HEK293 (cell line): Measurements from ENCODE around the gene CERS5.
"Not testable (repeated sequence)": the region's sequence is repeated elsewhere in the genome, so short reads cannot be mapped to it uniquely, and the experiment has no call there.

Experiments
- CTCF ChIA-PET: fragments of 350-600 bp; formaldehyde crosslinking; extraction: SDS; loops from one replicate; lab custom pipeline; 2021; ENCODE audit warnings: antibody characterized with exemption; lab: Yijun Ruan, JAX
- POLR2A ChIA-PET: fragments of 300-600 bp; formaldehyde crosslinking; extraction: SDS; loops from one replicate; lab custom pipeline; 2020; ENCODE audit warnings: antibody characterized with exemption, inconsistent platforms; lab: Yijun Ruan, JAX
- H3K27ac ChIP-seq: fragments of 200-500 bp; sonication (Bioruptor generic); 2 replicates; pipeline ENCODE4 v1.5.1; 2014; ENCODE audit warnings: low read depth, low read length, control low read depth, inconsistent platforms; ENCODE audit errors: extremely low read depth
- H3K36me3 ChIP-seq, 2 experiments: fragments of 200-500 bp in 1 of 2; sonication (Bioruptor generic) in 1 of 2; 1 replicate in 1 of 2; 2 replicates in 1 of 2; pipeline ENCODE4 v1.5.1; 2014 to 2017; ENCODE audit warnings: inconsistent platforms in 2 of 2, low read length in 2 of 2; ENCODE audit not compliant: control insufficient read depth in 2 of 2, insufficient read depth in 1 of 2
- H3K4me1 ChIP-seq: fragments of 200-500 bp; sonication (Bioruptor generic); 2 replicates; pipeline ENCODE4 v1.5.1; 2014; ENCODE audit warnings: mild to moderate bottlenecking, low read length, inconsistent platforms; ENCODE audit not compliant: control insufficient read depth, insufficient read depth
- H3K4me3 ChIP-seq: 2 replicates; pipeline ENCODE4 v1.5.1; 2011; ENCODE audit warnings: low read depth, mild to moderate bottlenecking, control low read depth, low read length, moderate library complexity
- H3K9me3 ChIP-seq: fragments of 200-500 bp; sonication (Bioruptor generic); 2 replicates; pipeline ENCODE4 v1.5.1; 2014; ENCODE audit warnings: low read depth, low read length, inconsistent platforms; ENCODE audit not compliant: control insufficient read depth, insufficient read depth
- BCL11A ChIP-seq: fragments of 450-650 bp; formaldehyde crosslinking; IDR thresholded peaks from 2 replicates; pipeline ENCODE4 v1.5.1; 2016; ENCODE audit warnings: low read depth, missing biosample characterization, missing genetic modification characterization
- GLI4 ChIP-seq: fragments of 450-650 bp; formaldehyde crosslinking; IDR thresholded peaks from 2 replicates; pipeline ENCODE4 v1.5.1; 2016; ENCODE audit warnings: missing biosample characterization, missing genetic modification characterization
- KLF16 ChIP-seq: fragments of 450-650 bp; formaldehyde crosslinking; IDR thresholded peaks from 2 replicates; pipeline ENCODE4 v1.5.1; 2017; ENCODE audit warnings: missing biosample characterization, missing genetic modification characterization
- SALL2 ChIP-seq: fragments of 450-650 bp; formaldehyde crosslinking; IDR thresholded peaks from 2 replicates; pipeline ENCODE4 v1.5.0; 2017; ENCODE audit warnings: missing biosample characterization, mild to moderate bottlenecking, missing genetic modification characterization, borderline replicate concordance
- SCRT2 ChIP-seq: fragments of 450-650 bp; formaldehyde crosslinking; IDR thresholded peaks from 2 replicates; pipeline ENCODE4 v1.5.1; 2016; ENCODE audit warnings: missing biosample characterization, missing genetic modification characterization
- ZBTB7A ChIP-seq: fragments of 450-650 bp; formaldehyde crosslinking; IDR thresholded peaks from 2 replicates; pipeline ENCODE4 v1.5.1; 2016; ENCODE audit warnings: low read depth, missing biosample characterization, missing genetic modification characterization
- ZNF155 ChIP-seq: fragments of 450-650 bp; formaldehyde crosslinking; IDR thresholded peaks from 2 replicates; pipeline ENCODE4 v1.5.1; 2016; ENCODE audit warnings: missing biosample characterization, missing genetic modification characterization
- ZNF2 ChIP-seq: fragments of 450-650 bp; formaldehyde crosslinking; IDR thresholded peaks from 2 replicates; pipeline ENCODE4 v1.5.1; 2016; ENCODE audit warnings: missing biosample characterization, missing genetic modification characterization
- ZNF248 ChIP-seq: fragments of 450-650 bp; formaldehyde crosslinking; IDR thresholded peaks from 2 replicates; pipeline ENCODE4 v1.5.1; 2017; ENCODE audit warnings: missing biosample characterization, missing genetic modification characterization
- ZNF341 ChIP-seq: fragments of 450-650 bp; formaldehyde crosslinking; IDR thresholded peaks from 2 replicates; pipeline ENCODE4; 2016; ENCODE audit warnings: low read depth, missing biosample characterization, missing genetic modification characterization
- ZNF544 ChIP-seq: fragments of 450-650 bp; formaldehyde crosslinking; IDR thresholded peaks from 2 replicates; pipeline ENCODE4 v1.5.0; 2017; ENCODE audit warnings: missing biosample characterization, missing genetic modification characterization
- ZNF561 ChIP-seq: fragments of 450-650 bp; IDR thresholded peaks from 2 replicates; pipeline ENCODE4 v1.5.1; 2018; ENCODE audit warnings: missing biosample characterization, missing genetic modification characterization, borderline replicate concordance
- ZNF776 ChIP-seq: fragments of 450-650 bp; formaldehyde crosslinking; IDR thresholded peaks from 2 replicates; pipeline ENCODE4 v1.5.0; 2017; ENCODE audit warnings: missing biosample characterization, missing genetic modification characterization, borderline replicate concordance
- ZXDB ChIP-seq: fragments of 450-650 bp; formaldehyde crosslinking; IDR thresholded peaks from 2 replicates; pipeline ENCODE4 v1.5.1; 2016; ENCODE audit warnings: missing biosample characterization, missing genetic modification characterization
- TF ChIP-seq, protein P1 (sequence below): fragments of 450-650 bp; formaldehyde crosslinking; IDR thresholded peaks from 2 replicates; pipeline ENCODE4 v1.5.1; 2016; ENCODE audit warnings: missing biosample characterization, missing genetic modification characterization
- TF ChIP-seq, protein P2 (sequence below): fragments of 450-650 bp; formaldehyde crosslinking; IDR thresholded peaks from 2 replicates; pipeline ENCODE4 v1.5.1; 2017; ENCODE audit warnings: missing biosample characterization, missing genetic modification characterization
- TF ChIP-seq, protein P3 (sequence below): fragments of 450-650 bp; formaldehyde crosslinking; IDR thresholded peaks from 2 replicates; pipeline ENCODE4 v1.5.1; 2016; ENCODE audit warnings: missing biosample characterization, missing genetic modification characterization, low read depth

Gene CERS5

DNA sequence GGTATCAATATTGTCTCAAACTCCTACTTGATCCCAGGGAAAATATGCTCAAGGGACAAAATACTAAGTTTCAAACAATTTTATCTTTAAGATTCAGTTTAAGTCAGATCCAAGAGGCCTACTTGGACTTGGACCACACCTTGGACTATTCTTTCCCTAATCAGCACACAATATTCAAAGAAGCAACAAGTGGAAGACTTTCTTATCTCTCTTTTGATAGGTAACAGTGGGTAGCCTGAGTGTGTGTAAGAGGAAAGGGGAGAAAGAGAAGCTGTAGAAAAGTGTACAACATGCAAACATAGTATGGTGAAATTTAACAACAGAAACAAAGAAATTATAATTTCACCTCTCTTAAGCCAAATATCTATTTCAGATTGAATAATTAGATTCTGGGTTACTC, 6.5 kb downstream of the CERS5 start (continued):
- no peak for TF ChIP-seq KLF16

DNA sequence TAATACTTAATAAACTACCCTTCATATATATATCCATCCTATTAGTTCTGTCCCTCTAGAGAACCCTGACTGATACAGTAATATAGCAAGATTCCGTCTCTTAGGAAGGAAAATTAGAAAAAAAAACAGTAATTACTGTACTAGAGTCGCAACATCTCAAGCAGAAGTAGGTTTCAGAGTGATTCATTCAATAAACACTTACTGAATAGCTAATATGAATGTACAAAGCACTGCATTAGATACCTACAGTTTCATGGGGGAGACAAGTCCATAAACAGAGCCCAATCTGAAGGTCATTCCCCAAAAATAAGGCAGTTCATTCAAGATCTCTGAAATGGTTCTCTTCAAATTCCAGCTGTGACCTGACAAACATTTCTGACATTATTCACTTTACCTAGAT, 9.9 kb downstream of the CERS5 start:
- H3K27ac ChIP-seq: no peak overlapping the region
- TF ChIP-seq SALL2 (tag by site-specific recombination) (no peak), ZNF776 (tag by site-specific recombination) (no peak), ZNF2 (tag by site-specific recombination) (no peak), ZBTB7A (tag by site-specific recombination) (no peak), ZNF544 (tag by site-specific recombination) (no peak), ZNF341 (tag by site-specific recombination) (no peak), BCL11A (no peak), ZNF155 (tag by site-specific recombination) (no peak), ZXDB (tag by site-specific recombination) (no peak)
- TF ChIP-seq, protein P1, sequence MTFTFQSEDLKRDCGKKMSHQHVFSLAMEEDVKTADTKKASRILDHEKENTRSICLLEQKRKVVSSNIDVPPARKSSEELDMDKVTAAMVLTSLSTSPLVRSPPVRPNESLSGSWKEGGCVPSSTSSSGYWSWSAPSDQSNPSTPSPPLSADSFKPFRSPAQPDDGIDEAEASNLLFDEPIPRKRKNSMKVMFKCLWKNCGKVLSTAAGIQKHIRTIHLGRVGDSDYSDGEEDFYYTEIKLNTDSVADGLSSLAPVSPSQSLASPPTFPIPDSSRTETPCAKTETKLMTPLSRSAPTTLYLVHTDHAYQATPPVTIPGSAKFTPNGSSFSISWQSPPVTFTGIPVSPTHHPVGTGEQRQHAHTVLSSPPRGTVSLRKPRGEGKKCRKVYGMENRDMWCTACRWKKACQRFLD (tag by site-specific recombination): no peak
- TF ChIP-seq, protein P2, sequence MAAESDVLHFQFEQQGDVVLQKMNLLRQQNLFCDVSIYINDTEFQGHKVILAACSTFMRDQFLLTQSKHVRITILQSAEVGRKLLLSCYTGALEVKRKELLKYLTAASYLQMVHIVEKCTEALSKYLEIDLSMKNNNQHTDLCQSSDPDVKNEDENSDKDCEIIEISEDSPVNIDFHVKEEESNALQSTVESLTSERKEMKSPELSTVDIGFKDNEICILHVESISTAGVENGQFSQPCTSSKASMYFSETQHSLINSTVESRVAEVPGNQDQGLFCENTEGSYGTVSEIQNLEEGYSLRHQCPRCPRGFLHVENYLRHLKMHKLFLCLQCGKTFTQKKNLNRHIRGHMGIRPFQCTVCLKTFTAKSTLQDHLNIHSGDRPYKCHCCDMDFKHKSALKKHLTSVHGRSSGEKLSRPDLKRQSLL (tag by site-specific recombination): no peak
- TF ChIP-seq, protein P3, sequence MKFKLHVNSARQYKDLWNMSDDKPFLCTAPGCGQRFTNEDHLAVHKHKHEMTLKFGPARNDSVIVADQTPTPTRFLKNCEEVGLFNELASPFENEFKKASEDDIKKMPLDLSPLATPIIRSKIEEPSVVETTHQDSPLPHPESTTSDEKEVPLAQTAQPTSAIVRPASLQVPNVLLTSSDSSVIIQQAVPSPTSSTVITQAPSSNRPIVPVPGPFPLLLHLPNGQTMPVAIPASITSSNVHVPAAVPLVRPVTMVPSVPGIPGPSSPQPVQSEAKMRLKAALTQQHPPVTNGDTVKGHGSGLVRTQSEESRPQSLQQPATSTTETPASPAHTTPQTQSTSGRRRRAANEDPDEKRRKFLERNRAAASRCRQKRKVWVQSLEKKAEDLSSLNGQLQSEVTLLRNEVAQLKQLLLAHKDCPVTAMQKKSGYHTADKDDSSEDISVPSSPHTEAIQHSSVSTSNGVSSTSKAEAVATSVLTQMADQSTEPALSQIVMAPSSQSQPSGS (tag by site-specific recombination): no peak
- TF ChIP-seq, all 188 proteins: peak for 0
- CTCF ChIA-PET: interaction anchor here (0.6 to 1.3 kb wide), 4 partner anchors 15 to 148 kb away, joined by 3 to 6 read pairs (median 3); no protein-coding TSS in a partner anchor
- no peak overlapping the region for H3K4me3 ChIP-seq
- H3K9me3 ChIP-seq: no peaks in the 10 kb centered on the region
- H3K4me1 ChIP-seq: no peaks in the 10 kb centered on the region
- POLR2A ChIA-PET: interaction anchor here (0.7 to 0.8 kb wide), 2 partner anchors 10 to 18 kb away, joined by 3 to 4 read pairs; partner anchors contain the start of gene CERS5
- peaks cover 3 to 6% of the 10 kb centered on the region in 2 experiments; a peak in 2 of 3 replicates for H3K36me3 ChIP-seq

DNA sequence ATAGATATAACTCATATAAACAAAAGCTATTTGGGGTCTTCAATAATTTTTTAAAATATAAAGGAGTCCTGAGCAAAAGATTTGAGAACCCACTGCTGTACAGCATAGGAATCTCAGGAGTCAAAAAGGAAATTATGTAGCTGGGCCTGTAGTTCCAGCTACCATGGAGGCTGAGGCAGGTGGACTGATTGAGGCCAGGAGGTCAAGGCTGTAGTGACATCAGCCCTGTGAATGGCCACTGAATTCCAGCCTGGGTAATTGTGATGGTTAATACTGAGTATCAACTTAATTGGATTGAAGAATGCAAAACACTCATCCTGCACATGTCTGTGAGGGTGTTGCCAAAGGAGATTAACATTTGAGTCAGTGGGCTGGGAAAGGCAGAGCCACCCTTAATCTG, 10.5 kb downstream of the CERS5 start:
- ChIA-PET CTCF (interaction anchor here (0.6 to 1.1 kb wide), 2 partner anchors 24 to 45 kb away, joined by 3 to 4 read pairs; partner anchors contain the start of gene COX14), POLR2A (interaction anchor here (0.8 kb wide), 1 partner anchor 11 kb away, joined by 4 read pairs; the partner anchor contains the start of gene CERS5)
- no peak for TF ChIP-seq ZNF248 (tag by site-specific recombination)
- no peak for TF ChIP-seq ZNF561 (tag by site-specific recombination)
- TF ChIP-seq GLI4 (tag by site-specific recombination): no peak
- TF ChIP-seq SCRT2 (tag by site-specific recombination): no peak
- Histone ChIP-seq H3K27ac (no peak overlapping the region), H3K4me1 (no peaks in the 10 kb centered on the region), H3K4me3 (no peak overlapping the region), H3K9me3 (no peaks in the 10 kb centered on the region), H3K36me3 (peaks cover 3 to 6% of the 10 kb centered on the region in 2 experiments; a peak in 2 of 3 replicates)

DNA sequence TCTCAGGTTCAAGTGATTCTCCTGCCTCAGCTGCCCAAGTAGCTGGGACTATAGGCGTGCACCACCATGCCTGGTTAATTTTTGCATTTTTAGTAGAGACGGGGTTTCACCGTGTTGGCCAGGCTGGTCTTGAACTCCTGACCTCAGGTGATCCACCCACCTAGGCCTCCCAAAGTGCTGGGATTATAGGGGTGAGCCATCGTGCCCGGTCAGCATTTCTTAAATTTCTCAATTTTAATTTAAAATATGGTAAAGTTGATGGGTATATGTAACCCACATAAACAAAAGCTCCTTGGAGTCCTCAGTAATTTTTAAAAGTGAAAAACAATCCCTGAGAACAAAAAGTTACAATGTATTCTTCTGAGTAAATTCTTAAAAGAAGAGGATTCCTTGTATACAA, 12.2 kb downstream of the CERS5 start:
- not testable (repeated sequence) for H3K9me3 ChIP-seq, H3K4me3 ChIP-seq, H3K27ac ChIP-seq, H3K4me1 ChIP-seq, H3K36me3 ChIP-seq
- ChIA-PET CTCF (interaction anchor here (0.7 to 2.6 kb wide), 5 partner anchors 9 to 92 kb away, joined by 3 to 7 read pairs (median 3); no protein-coding TSS in a partner anchor), POLR2A (interaction anchor here (0.7 to 3.0 kb wide), 2 partner anchors 22 to 43 kb away, joined by 3 to 9 read pairs; partner anchors contain the start of gene COX14)
